Measurements from ENCODE around the gene ERV3-1. TPM values are rescaled to one million over a fixed set of nuclear protein-coding genes. Genes with fewer than 3 reads are reported as not detected.
A peak's percentile ranks its signal among the peaks of the same experiment; 100 is the strongest.
"Not testable (repeated sequence)": the region's sequence is repeated elsewhere in the genome, so short reads cannot be mapped to it uniquely, and the experiment has no call there.

The ERV3-1 gene
- total RNA-seq, 1 donor, result 24.2 TPM

GRCh38 chr7:65009394-65009793 lies 2.9 kb upstream of the ERV3-1 start:
- not testable (repeated sequence) for H4K20me1 ChIP-seq (ENCODE audit: insufficient read depth, low read length); H2AFZ ChIP-seq (ENCODE audit: low read length); DNase-seq (ENCODE audit: insufficient read length, low spot score, missing footprints); H3K27ac ChIP-seq (ENCODE audit: low read depth, low read length); H3K36me3 ChIP-seq (ENCODE audit: insufficient read depth, low read length); H3K4me1 ChIP-seq (ENCODE audit: insufficient read depth, low read length); H3K9me3 ChIP-seq (ENCODE audit: low read depth, low read length); H3K4me2 ChIP-seq (ENCODE audit: insufficient read depth, low read length); H3K4me3 ChIP-seq (ENCODE audit: insufficient read depth, low read length); H3K27me3 ChIP-seq (ENCODE audit: insufficient read depth, low read length)
- H3K79me2 ChIP-seq (ENCODE audit: insufficient read depth, low read length), result peaks cover 21% of the 10 kb centered on the region

GRCh38 chr7:65007036-65007435 lies 549 bp upstream of the ERV3-1 start:
- not testable (repeated sequence) for DNase-seq (ENCODE audit: insufficient read length, low spot score, missing footprints); H3K27ac ChIP-seq (ENCODE audit: low read depth, low read length); H3K27me3 ChIP-seq (ENCODE audit: insufficient read depth, low read length); H3K36me3 ChIP-seq (ENCODE audit: insufficient read depth, low read length); H4K20me1 ChIP-seq (ENCODE audit: insufficient read depth, low read length); H3K4me1 ChIP-seq (ENCODE audit: insufficient read depth, low read length); H3K4me3 ChIP-seq (ENCODE audit: insufficient read depth, low read length); H3K9me3 ChIP-seq (ENCODE audit: low read depth, low read length)
- Histone ChIP-seq H2AFZ (ENCODE audit: low read length) (peak overlapping the region; percentile 97), H3K79me2 (ENCODE audit: insufficient read depth, low read length) (peaks cover 42% of the 10 kb centered on the region), H3K4me2 (ENCODE audit: insufficient read depth, low read length) (peak overlapping the region; percentile 78)

- H3K36me3 ChIP-seq (ENCODE audit: insufficient read depth, low read length), result peaks cover 5% of the 10 kb centered on the region
- H2AFZ ChIP-seq (ENCODE audit: low read length), result no peak overlapping the region
- DNase-seq (ENCODE audit: insufficient read length, low spot score, missing footprints), result no peak
- no peak overlapping the region for H3K27ac ChIP-seq (ENCODE audit: low read depth, low read length)
- H3K4me2 ChIP-seq (ENCODE audit: insufficient read depth, low read length), result peak overlapping the region; percentile 78
- peaks cover 5% of the 10 kb centered on the region for H3K4me1 ChIP-seq (ENCODE audit: insufficient read depth, low read length)
- no peak overlapping the region for H3K4me3 ChIP-seq (ENCODE audit: insufficient read depth, low read length)
- H3K9me3 ChIP-seq (ENCODE audit: low read depth, low read length), result no peaks in the 10 kb centered on the region
- H3K79me2 ChIP-seq (ENCODE audit: insufficient read depth, low read length), result peaks cover 60% of the 10 kb centered on the region
- no peaks in the 10 kb centered on the region for H4K20me1 ChIP-seq (ENCODE audit: insufficient read depth, low read length)
- H3K27me3 ChIP-seq (ENCODE audit: insufficient read depth, low read length), result no peaks in the 10 kb centered on the region
- no peak for TF ChIP-seq CTCF (IDR thresholded peaks at IDR 0.05; ENCODE audit: extremely low read depth, low read depth, low read length)
These were observed 1.9 kb downstream of the ERV3-1 start for GRCh38 chr7:65004575-65004974.

- Histone ChIP-seq H3K79me2 (ENCODE audit: insufficient read depth, low read length) (peaks cover 67% of the 10 kb centered on the region), H3K9me3 (ENCODE audit: low read depth, low read length) (no peaks in the 10 kb centered on the region), H4K20me1 (ENCODE audit: insufficient read depth, low read length) (no peaks in the 10 kb centered on the region), H2AFZ (ENCODE audit: low read length) (no peak overlapping the region), H3K4me2 (ENCODE audit: insufficient read depth, low read length) (no peak overlapping the region), H3K36me3 (ENCODE audit: insufficient read depth, low read length) (peaks cover 5% of the 10 kb centered on the region), H3K4me3 (ENCODE audit: insufficient read depth, low read length) (no peak overlapping the region), H3K27me3 (ENCODE audit: insufficient read depth, low read length) (no peaks in the 10 kb centered on the region), H3K4me1 (ENCODE audit: insufficient read depth, low read length) (peaks cover 5% of the 10 kb centered on the region), H3K27ac (ENCODE audit: low read depth, low read length) (no peak overlapping the region)
- no peak for DNase-seq (ENCODE audit: insufficient read length, low spot score, missing footprints)
- TF ChIP-seq CTCF (IDR thresholded peaks at IDR 0.05; ENCODE audit: extremely low read depth, low read depth, low read length), result no peak
These were observed 3.4 kb downstream of the ERV3-1 start for GRCh38 chr7:65002972-65003585.

GRCh38 chr7:65001291-65001814 lies 5.1 kb downstream of the ERV3-1 start:
- Histone ChIP-seq H3K27me3 (ENCODE audit: insufficient read depth, low read length) (no peaks in the 10 kb centered on the region), H4K20me1 (ENCODE audit: insufficient read depth, low read length) (no peaks in the 10 kb centered on the region), H3K36me3 (ENCODE audit: insufficient read depth, low read length) (peaks cover 5% of the 10 kb centered on the region), H3K4me3 (ENCODE audit: insufficient read depth, low read length) (no peak overlapping the region), H3K9me3 (ENCODE audit: low read depth, low read length) (no peaks in the 10 kb centered on the region), H3K79me2 (ENCODE audit: insufficient read depth, low read length) (peaks cover 66% of the 10 kb centered on the region), H2AFZ (ENCODE audit: low read length) (no peak overlapping the region), H3K4me1 (ENCODE audit: insufficient read depth, low read length) (peaks cover 5% of the 10 kb centered on the region), H3K27ac (ENCODE audit: low read depth, low read length) (no peak overlapping the region), H3K4me2 (ENCODE audit: insufficient read depth, low read length) (no peak overlapping the region)
- no peak for DNase-seq (ENCODE audit: insufficient read length, low spot score, missing footprints)
- TF ChIP-seq CTCF (IDR thresholded peaks at IDR 0.05; ENCODE audit: extremely low read depth, low read depth, low read length), result no peak

Data from osteoblast (primary cell).